ENCODE measurements around the gene HNRNPA1L2. TPM values are rescaled to one million over a fixed set of nuclear protein-coding genes. Genes with fewer than 3 reads are reported as not detected.

HNRNPA1L2 gene
- total and polyA plus RNA-seq, 2 of the 8 experiments (the other 6 are each of a cell fraction or from before 2014, with no cell fraction given), result 3.7 to 8.9 TPM

GRCh38 chr13:52659340-52659739 is 17.1 kb downstream of the HNRNPA1L2 start:
- no peak overlapping the region for H3K4me3 ChIP-seq (ENCODE audit: extremely low read depth in 1 of 4, insufficient read depth in 2 of 4, low read depth in 3 of 4, low read length in 4 of 4)
- H4K91ac ChIP-seq (replicated peaks; ENCODE audit: insufficient read length, low read length), result no peak overlapping the region
- H2BK12ac ChIP-seq (ENCODE audit: low read depth, low read length), result no peak overlapping the region
- H2BK5ac ChIP-seq (ENCODE audit: low read depth, low read length), result no peak overlapping the region
- CTCF ChIA-PET (ENCODE audit: partially characterized antibody), result no interaction called here
- 88% methylated on average over 2 of the region's 2 CpGs; no CpG with 5 or more reads in 1 of the 2 experiments for WGBS, 2 experiments (ENCODE audit: extremely low coverage in 1 of 2, insufficient coverage in 1 of 2, insufficient read length in 1 of 2, insufficient replicate concordance in 2 of 2, low coverage in 1 of 2, low lambda C conversion rate in 2 of 2, missing lambda C conversion rate in 1 of 2)
- FAIRE-seq (no peak), DNase-seq (ENCODE audit: low read depth in 1 of 2, low spot score in 2 of 2) (no peak)
- no peak overlapping the region for H2BK15ac ChIP-seq (ENCODE audit: low read length)
- H3K36me3 ChIP-seq (ENCODE audit: control insufficient read depth in 2 of 4, insufficient read depth in 4 of 4, low read length in 3 of 4), result peaks cover 2 to 75% (median 17%) of the 10 kb centered on the region in 4 experiments; a peak in 7 of 8 replicates
- POLR2A ChIA-PET (ENCODE audit: partially characterized antibody), result no interaction called here
- H3K4me1 ChIP-seq (replicated peaks in 1 of 4; ENCODE audit: control insufficient read depth in 3 of 4, insufficient read depth in 4 of 4, low read length in 3 of 4), result no peaks in the 10 kb centered on the region
- no peak overlapping the region for H2BK20ac ChIP-seq (ENCODE audit: low read length)
- H3K27me3 ChIP-seq (replicated peaks in 1 of 4; ENCODE audit: control insufficient read depth in 3 of 4, extremely low read depth in 1 of 4, insufficient read depth in 3 of 4, low read length in 3 of 4), result no peaks in the 10 kb centered on the region
- H4K5ac ChIP-seq (ENCODE audit: insufficient read length, low read depth, low read length), result no peak overlapping the region
- peaks cover 0 to 2% of the 10 kb centered on the region in 2 experiments for H4K20me1 ChIP-seq (replicated peaks in 1 of 2; ENCODE audit: control insufficient read depth in 1 of 2, insufficient read depth in 2 of 2, low read length in 2 of 2)
- no peaks in the 10 kb centered on the region for H3K23me2 ChIP-seq (ENCODE audit: low read depth, low read length)
- no peak overlapping the region for H2AK5ac ChIP-seq (ENCODE audit: low read depth, low read length)
- H3K4me2 ChIP-seq (ENCODE audit: insufficient read depth in 1 of 2, low read depth in 2 of 2, low read length in 2 of 2), result no peak overlapping the region
- H2AFZ ChIP-seq (ENCODE audit: low read length), result no peak overlapping the region
- H2BK120ac ChIP-seq (replicated peaks; ENCODE audit: low read depth, low read length), result no peak overlapping the region
- no peak overlapping the region for H3K14ac ChIP-seq (ENCODE audit: insufficient read length)
- no peak overlapping the region for H3K56ac ChIP-seq (replicated peaks; ENCODE audit: insufficient read length, low read depth, low read length)
- no peak overlapping the region for H3K4ac ChIP-seq (replicated peaks; ENCODE audit: insufficient read length, low read depth, low read length)
- H3K79me1 ChIP-seq (ENCODE audit: low read depth, low read length), result no peaks in the 10 kb centered on the region
- no peak overlapping the region for H3K23ac ChIP-seq (ENCODE audit: insufficient read length)
- no peak overlapping the region for H3K18ac ChIP-seq (ENCODE audit: extremely low read depth, low read length)
- no peaks in the 10 kb centered on the region for H3K9me3 ChIP-seq (ENCODE audit: insufficient read depth in 2 of 2, low read depth in 1 of 2, low read length in 1 of 2)
- no peak overlapping the region for H3K9ac ChIP-seq (replicated peaks in 1 of 4; ENCODE audit: extremely low read depth in 1 of 4, low read depth in 3 of 4, low read length in 3 of 4)
- no peak overlapping the region for H3K27ac ChIP-seq (ENCODE audit: low read depth, low read length)
- H3K79me2 ChIP-seq (ENCODE audit: control insufficient read depth in 1 of 2, insufficient read depth in 2 of 2, low read length in 2 of 2), result peaks cover 8 to 45% of the 10 kb centered on the region in 2 experiments
- H4K8ac ChIP-seq (ENCODE audit: extremely low read depth, insufficient read depth, low read length), result no peak overlapping the region
- TF ChIP-seq TEAD4 (IDR thresholded peaks at IDR 0.05; ENCODE audit: low read depth, low read length) (no peak), SP2 (IDR thresholded peaks at IDR 0.05; ENCODE audit: low read length) (no peak), SP1 (IDR thresholded peaks at IDR 0.05; ENCODE audit: low read depth, low read length) (no peak), TAF1 (IDR thresholded peaks at IDR 0.05; ENCODE audit: low read depth, low read length) (no peak), NANOG (IDR thresholded peaks at IDR 0.05; ENCODE audit: insufficient read depth, low read depth, low read length, poor library complexity, severe bottlenecking) (no peak), CHD1 (IDR thresholded peaks at IDR 0.05; ENCODE audit: low read depth, low read length) (no peak), EP300 (IDR thresholded peaks at IDR 0.05; ENCODE audit: borderline replicate concordance in 1 of 2, low read depth in 2 of 2, low read length in 2 of 2) (no peak), CBX8 (IDR thresholded peaks at IDR 0.05; ENCODE audit: borderline replicate concordance, low read depth, low read length) (no peak), SIN3A (conservative IDR thresholded peaks at IDR 0.05 in 1 of 2, IDR thresholded peaks at IDR 0.05 in 1 of 2; ENCODE audit: low read depth in 1 of 2, low read length in 2 of 2) (no peak), MAX (IDR thresholded peaks at IDR 0.05) (no peak), POLR2AphosphoS5 (IDR thresholded peaks at IDR 0.05; ENCODE audit: low read depth, low read length) (no peak), POLR2A (IDR thresholded peaks at IDR 0.05; ENCODE audit: control extremely low read depth in 1 of 2, low read depth in 2 of 2, low read length in 2 of 2) (no peak)

Data from H1 (cell line).